HG02884 (cell line): ENCODE data around the gene YIPF2.
"Not testable (repeated sequence)": the region's sequence is repeated elsewhere in the genome, so short reads cannot be mapped to it uniquely, and the experiment has no call there.

Source experiments
- ATAC-seq: cut with Tn5 transposase; IDR thresholded peaks from one replicate; pipeline ENCODE4 v1.9.1; 2021; ENCODE audit warnings: mild to moderate bottlenecking, moderate library complexity; ENCODE audit not compliant: unreplicated experiment

The YIPF2 gene

DNA sequence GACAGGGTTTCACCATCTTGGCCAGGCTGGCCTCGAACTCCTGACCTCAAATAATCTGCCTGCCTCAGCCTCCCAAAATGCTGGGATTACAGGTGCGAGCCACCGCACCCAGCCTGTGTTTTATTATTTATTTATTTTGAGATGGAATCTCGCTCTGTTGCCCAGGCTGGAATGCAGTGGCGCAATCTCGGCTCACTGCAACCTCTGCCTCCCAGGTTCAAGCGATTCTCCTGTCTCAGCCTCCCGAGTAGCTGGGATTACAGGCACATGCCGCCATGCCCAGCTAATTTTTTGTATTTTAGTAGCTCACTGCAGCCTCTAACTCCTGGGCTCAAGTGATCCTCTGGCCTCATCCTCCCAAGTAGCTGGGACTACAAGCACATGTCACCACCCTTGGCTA, 50.8 kb downstream of the YIPF2 start:
- ATAC-seq: not testable (repeated sequence)

DNA sequence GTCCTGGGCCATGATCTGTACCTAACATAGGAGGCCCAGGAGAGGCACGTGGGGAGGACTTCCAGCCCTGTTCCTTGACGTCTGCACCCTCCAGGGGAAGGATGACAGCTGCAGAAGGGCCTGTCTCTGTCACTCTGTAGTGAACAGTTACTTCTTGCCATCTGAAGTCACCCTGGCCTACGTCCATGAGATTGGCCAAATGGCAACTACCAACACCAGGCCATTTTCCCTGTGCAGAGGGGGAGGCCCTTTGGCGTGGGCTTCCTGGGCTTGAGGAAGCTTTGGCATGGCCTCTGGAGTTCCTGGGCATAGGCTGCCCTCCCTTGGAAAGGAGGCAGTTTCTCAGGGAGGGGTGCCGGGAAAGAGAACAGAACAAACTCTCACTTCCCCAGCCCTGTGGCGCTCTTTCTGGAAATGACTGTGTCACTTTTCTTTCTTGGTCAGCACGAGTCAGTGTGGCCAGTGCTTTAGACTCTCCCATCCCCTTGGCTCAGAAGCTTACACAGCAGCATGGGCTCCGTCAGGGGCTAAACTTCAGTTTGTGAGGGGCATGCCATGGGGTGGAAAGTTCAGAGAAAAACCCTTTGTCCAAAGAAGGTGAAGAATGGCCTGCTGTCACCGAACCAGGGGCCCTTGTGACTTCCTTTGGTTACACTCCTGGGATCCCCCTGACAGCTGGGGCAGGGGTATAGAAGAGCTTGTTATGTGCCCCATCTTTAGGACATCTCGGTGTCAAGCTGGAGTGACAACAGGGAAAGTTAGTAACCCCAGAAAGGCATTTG, 51.8 kb downstream of the YIPF2 start:
- ATAC-seq: peak; percentile 57

DNA sequence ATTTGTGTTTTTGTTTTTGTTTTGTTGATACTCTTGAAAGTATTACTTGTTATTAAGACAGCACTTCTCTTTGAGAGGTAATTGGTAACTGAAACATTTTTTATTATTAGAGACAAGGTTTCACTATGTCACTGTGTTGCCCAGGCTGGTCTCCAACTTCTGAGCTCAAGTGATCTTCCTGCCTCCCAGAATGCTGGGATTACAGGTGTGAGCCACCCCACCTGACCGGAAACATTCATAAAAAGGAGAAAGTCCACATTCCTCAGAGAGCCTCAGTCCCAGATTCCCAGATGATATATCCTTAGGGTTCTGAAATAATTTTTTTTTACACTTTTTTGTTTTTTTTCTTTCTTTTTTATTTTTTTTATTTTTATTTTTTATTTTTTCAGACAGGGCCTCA, 54.4 kb downstream of the YIPF2 start:
- no peak for ATAC-seq

DNA sequence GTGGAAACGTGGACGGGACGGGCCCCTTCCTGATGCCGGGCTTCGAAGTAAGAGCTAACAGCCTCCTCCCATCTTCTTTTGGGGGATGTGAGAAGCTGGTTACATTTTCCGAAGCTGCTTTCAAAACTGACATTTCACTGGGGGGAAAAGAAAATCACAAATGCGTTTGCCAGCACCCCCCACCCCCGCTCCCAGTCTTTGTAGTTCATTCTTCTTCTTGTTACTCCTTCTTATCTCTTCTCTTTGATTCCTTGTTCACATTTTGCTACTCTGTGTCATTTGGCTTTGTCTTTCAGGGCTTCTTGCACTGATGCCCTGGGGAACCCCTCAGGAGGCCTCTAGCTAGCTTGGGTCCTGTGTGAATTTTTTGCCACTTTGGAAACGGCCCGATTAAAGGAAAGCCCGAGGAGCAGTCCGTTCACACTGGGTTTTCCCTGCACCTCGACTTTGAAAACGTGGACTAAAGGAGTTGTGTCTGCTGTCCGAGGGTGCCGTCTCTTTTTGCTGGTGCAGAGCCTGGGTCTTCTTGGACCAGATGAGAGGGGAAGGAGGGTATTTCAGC, 55.8 kb downstream of the YIPF2 start:
- ATAC-seq: no peak
